ENCODE measurements around the gene MAGEA4. TPM values are rescaled to one million over a fixed set of nuclear protein-coding genes. Genes with fewer than 3 reads are reported as not detected.

Gene MAGEA4
- total and polyA plus RNA-seq, 2 of the 8 experiments (the other 6 are each of a cell fraction or from before 2014, with no cell fraction given) = 0.45 to 0.67 TPM

- no peak for TF ChIP-seq PHF8 (conservative IDR thresholded peaks at IDR 0.05; ENCODE audit: low read depth, low read length)
- no peak for TF ChIP-seq NANOG (IDR thresholded peaks at IDR 0.05; ENCODE audit: insufficient read depth, low read depth, low read length, poor library complexity, severe bottlenecking)
- TF ChIP-seq JUN (IDR thresholded peaks at IDR 0.05; ENCODE audit: low read depth, low read length) = no peak
- TF ChIP-seq SAP30 (IDR thresholded peaks at IDR 0.05; ENCODE audit: insufficient read depth, insufficient replicate concordance, low read length) = no peak
- no peak for TF ChIP-seq SP2 (IDR thresholded peaks at IDR 0.05; ENCODE audit: low read length)
Measured at GRCh38 chrX:151923648-151924047, 11.0 kb downstream of the MAGEA4 start (continued).
